Measurements from ENCODE around the gene RBM15B.

- TF ChIP-seq JUN (IDR thresholded peaks at IDR 0.05) = peak in 1 of 2 experiments; percentile 34; a peak in 1 of 5 replicates
- no peak for TF ChIP-seq CTCF (IDR thresholded peaks at IDR 0.05)
- TF ChIP-seq SMC3 (IDR thresholded peaks at IDR 0.05) = no peak
- no peak; a peak in 1 of 5 replicates for TF ChIP-seq EP300 (IDR thresholded peaks at IDR 0.05)
- TF ChIP-seq NR3C1 (IDR thresholded peaks at IDR 0.05) = no peak
- TF ChIP-seq CHD4 (IDR thresholded peaks at IDR 0.05; ENCODE audit: borderline replicate concordance) = no peak
- peak; percentile 84 for TF ChIP-seq MAFK (IDR thresholded peaks at IDR 0.05; ENCODE audit: partially characterized antibody)
- no peak for TF ChIP-seq KDM1A (IDR thresholded peaks at IDR 0.05; ENCODE audit: low read depth)
- TF ChIP-seq USF2 (IDR thresholded peaks at IDR 0.05) = no peak
- TF ChIP-seq MAX (IDR thresholded peaks at IDR 0.05) = peak; percentile 66
- no peak for TF ChIP-seq RFX5 (IDR thresholded peaks at IDR 0.05)
- TF ChIP-seq REST (IDR thresholded peaks at IDR 0.05) = no peak
Measured at GRCh38 chr3:51343918-51344687, 47.0 kb upstream of the RBM15B start.

Data from A549 (cell line).